Stimulated activated naive CD8-positive, alpha-beta T cell treated with anti-CD3 and anti-CD28 coated beads, Interleukin-15, Interleukin-2, amounts not matched to agents 100 ng/mL and 50 ng/mL, for 24 hours (primary cell): ENCODE measurements around the gene CACNA2D3.

Experiments used
- H3K27ac Mint-ChIP-seq: one replicate; pipeline ENCODE4 v1.8.0; 2021; ENCODE audit warnings: mild to moderate bottlenecking, mixed read lengths
- H3K27me3 Mint-ChIP-seq: one replicate; pipeline ENCODE4 v1.8.0; 2021; ENCODE audit warnings: mixed read lengths
- H3K36me3 Mint-ChIP-seq: one replicate; pipeline ENCODE4 v1.8.0; 2021; ENCODE audit warnings: low read depth, mixed read lengths
- H3K4me1 Mint-ChIP-seq: one replicate; pipeline ENCODE4 v1.8.0; 2021; ENCODE audit warnings: low read depth, mixed read lengths
- H3K4me3 Mint-ChIP-seq: one replicate; pipeline ENCODE4 v1.8.0; 2021; ENCODE audit warnings: mild to moderate bottlenecking, mixed read lengths
- H3K9me3 Mint-ChIP-seq: one replicate; pipeline ENCODE4 v1.8.0; 2021; ENCODE audit warnings: mixed read lengths

CACNA2D3 gene

GRCh38 chr3:54541369-54541768, 419.0 kb downstream of the CACNA2D3 start:
- no peaks in the 10 kb centered on the region for H3K36me3 Mint-ChIP-seq
- H3K27me3 Mint-ChIP-seq: peaks cover 1% of the 10 kb centered on the region
- H3K4me1 Mint-ChIP-seq: no peaks in the 10 kb centered on the region
- no peak overlapping the region for H3K4me3 Mint-ChIP-seq
- H3K27ac Mint-ChIP-seq: no peak overlapping the region
- H3K9me3 Mint-ChIP-seq: no peaks in the 10 kb centered on the region

- no peak overlapping the region for H3K27ac Mint-ChIP-seq
- H3K36me3 Mint-ChIP-seq: no peaks in the 10 kb centered on the region
- peaks cover 2% of the 10 kb centered on the region for H3K27me3 Mint-ChIP-seq
- H3K4me3 Mint-ChIP-seq: no peak overlapping the region
- no peaks in the 10 kb centered on the region for H3K9me3 Mint-ChIP-seq
- no peaks in the 10 kb centered on the region for H3K4me1 Mint-ChIP-seq
These were observed 421.1 kb downstream of the CACNA2D3 start for GRCh38 chr3:54543446-54543845.

- no peaks in the 10 kb centered on the region for H3K4me1 Mint-ChIP-seq
- H3K27me3 Mint-ChIP-seq: peaks cover 2% of the 10 kb centered on the region
- H3K4me3 Mint-ChIP-seq: no peak overlapping the region
- H3K27ac Mint-ChIP-seq: no peak overlapping the region
- H3K36me3 Mint-ChIP-seq: no peaks in the 10 kb centered on the region
- no peaks in the 10 kb centered on the region for H3K9me3 Mint-ChIP-seq
These were observed 424.7 kb downstream of the CACNA2D3 start for GRCh38 chr3:54547051-54547450.

GRCh38 chr3:54547846-54548245, 425.5 kb downstream of the CACNA2D3 start:
- Mint-ChIP-seq H3K4me3 (no peak overlapping the region), H3K27me3 (peaks cover 2% of the 10 kb centered on the region), H3K27ac (no peak overlapping the region), H3K36me3 (no peaks in the 10 kb centered on the region), H3K4me1 (no peaks in the 10 kb centered on the region), H3K9me3 (peaks cover 4% of the 10 kb centered on the region)

- Mint-ChIP-seq H3K27me3 (peaks cover 2% of the 10 kb centered on the region), H3K36me3 (no peaks in the 10 kb centered on the region), H3K9me3 (peaks cover 4% of the 10 kb centered on the region), H3K4me3 (no peak overlapping the region), H3K4me1 (no peaks in the 10 kb centered on the region), H3K27ac (no peak overlapping the region)
These were observed 427.4 kb downstream of the CACNA2D3 start for GRCh38 chr3:54549607-54550220.

- H3K9me3 Mint-ChIP-seq: peaks cover 4% of the 10 kb centered on the region
- H3K36me3 Mint-ChIP-seq: no peaks in the 10 kb centered on the region
- H3K4me1 Mint-ChIP-seq: no peaks in the 10 kb centered on the region
- no peak overlapping the region for H3K27ac Mint-ChIP-seq
- H3K27me3 Mint-ChIP-seq: peaks cover 2% of the 10 kb centered on the region
- no peak overlapping the region for H3K4me3 Mint-ChIP-seq
These were observed 428.0 kb downstream of the CACNA2D3 start for GRCh38 chr3:54550221-54550977.

- Mint-ChIP-seq H3K27me3 (no peaks in the 10 kb centered on the region), H3K36me3 (no peaks in the 10 kb centered on the region), H3K9me3 (peaks cover 4% of the 10 kb centered on the region), H3K4me3 (no peak overlapping the region), H3K4me1 (no peaks in the 10 kb centered on the region), H3K27ac (no peak overlapping the region)
These were observed 434.3 kb downstream of the CACNA2D3 start for GRCh38 chr3:54556630-54557029.

GRCh38 chr3:54557538-54558428, 435.4 kb downstream of the CACNA2D3 start:
- no peak overlapping the region for H3K4me3 Mint-ChIP-seq
- H3K27me3 Mint-ChIP-seq: no peaks in the 10 kb centered on the region
- no peaks in the 10 kb centered on the region for H3K36me3 Mint-ChIP-seq
- no peaks in the 10 kb centered on the region for H3K4me1 Mint-ChIP-seq
- no peak overlapping the region for H3K27ac Mint-ChIP-seq
- H3K9me3 Mint-ChIP-seq: no peaks in the 10 kb centered on the region

GRCh38 chr3:54563501-54564200, 441.3 kb downstream of the CACNA2D3 start:
- no peak overlapping the region for H3K4me3 Mint-ChIP-seq
- no peaks in the 10 kb centered on the region for H3K27me3 Mint-ChIP-seq
- no peaks in the 10 kb centered on the region for H3K4me1 Mint-ChIP-seq
- no peak overlapping the region for H3K27ac Mint-ChIP-seq
- no peaks in the 10 kb centered on the region for H3K36me3 Mint-ChIP-seq
- no peaks in the 10 kb centered on the region for H3K9me3 Mint-ChIP-seq

GRCh38 chr3:54564374-54564925, 442.1 kb downstream of the CACNA2D3 start:
- Mint-ChIP-seq H3K4me3 (no peak overlapping the region), H3K4me1 (no peaks in the 10 kb centered on the region), H3K27ac (no peak overlapping the region), H3K27me3 (no peaks in the 10 kb centered on the region), H3K9me3 (no peaks in the 10 kb centered on the region), H3K36me3 (no peaks in the 10 kb centered on the region)

GRCh38 chr3:54565956-54566355, 443.6 kb downstream of the CACNA2D3 start:
- Mint-ChIP-seq H3K9me3 (no peaks in the 10 kb centered on the region), H3K27ac (no peak overlapping the region), H3K36me3 (no peaks in the 10 kb centered on the region), H3K4me3 (no peak overlapping the region), H3K4me1 (no peaks in the 10 kb centered on the region), H3K27me3 (no peaks in the 10 kb centered on the region)

- Mint-ChIP-seq H3K27ac (no peak overlapping the region), H3K27me3 (no peaks in the 10 kb centered on the region), H3K4me3 (no peak overlapping the region), H3K9me3 (no peaks in the 10 kb centered on the region), H3K36me3 (no peaks in the 10 kb centered on the region), H3K4me1 (no peaks in the 10 kb centered on the region)
These were observed 445.6 kb downstream of the CACNA2D3 start for GRCh38 chr3:54567949-54568348.

GRCh38 chr3:54570008-54570407, 447.7 kb downstream of the CACNA2D3 start:
- Mint-ChIP-seq H3K4me1 (no peaks in the 10 kb centered on the region), H3K27me3 (no peaks in the 10 kb centered on the region), H3K27ac (no peak overlapping the region), H3K4me3 (no peak overlapping the region), H3K9me3 (peaks cover 5% of the 10 kb centered on the region), H3K36me3 (no peaks in the 10 kb centered on the region)

- no peaks in the 10 kb centered on the region for H3K27me3 Mint-ChIP-seq
- no peak overlapping the region for H3K4me3 Mint-ChIP-seq
- peaks cover 5% of the 10 kb centered on the region for H3K9me3 Mint-ChIP-seq
- H3K4me1 Mint-ChIP-seq: no peaks in the 10 kb centered on the region
- H3K27ac Mint-ChIP-seq: no peak overlapping the region
- H3K36me3 Mint-ChIP-seq: no peaks in the 10 kb centered on the region
These were observed 450.0 kb downstream of the CACNA2D3 start for GRCh38 chr3:54572197-54572895.
